NT2/D1 (cell line): Measurements from ENCODE around the gene FARS2.

Experiments used
- DNase-seq: peaks from one replicate; pipeline ENCODE4 v3.0.0-alpha.2; 2011; ENCODE audit warnings: low read depth, low spot score
- H3K27me3 ChIP-seq: 2 replicates; pipeline ENCODE4 v1.6.0; 2011; ENCODE audit warnings: mild to moderate bottlenecking; ENCODE audit not compliant: insufficient read length, insufficient read depth
- H3K36me3 ChIP-seq: 2 replicates; pipeline ENCODE4 v1.6.1; 2011; ENCODE audit warnings: mild to moderate bottlenecking, low read length, mixed read lengths; ENCODE audit not compliant: insufficient read depth, insufficient read length
- H3K4me1 ChIP-seq: 2 replicates; pipeline ENCODE4 v1.5.1; 2011; ENCODE audit not compliant: insufficient read depth, insufficient read length
- H3K4me3 ChIP-seq: 2 replicates; pipeline ENCODE4 v1.5.1; 2011; ENCODE audit warnings: low read depth; ENCODE audit not compliant: insufficient read length
- H3K9ac ChIP-seq: 2 replicates; pipeline ENCODE4 v1.6.0; 2011; ENCODE audit warnings: low read depth; ENCODE audit not compliant: insufficient read length
- H3K9me3 ChIP-seq: 2 replicates; pipeline ENCODE4 v1.5.1; 2011; ENCODE audit warnings: mild to moderate bottlenecking, low read length; ENCODE audit not compliant: insufficient read depth
- SUZ12 ChIP-seq: IDR thresholded peaks from 2 replicates; pipeline ENCODE4 v1.6.1; 2011; ENCODE audit not compliant: insufficient read length, insufficient read depth; ENCODE audit errors: extremely low read depth
- YY1 ChIP-seq: IDR thresholded peaks from 2 replicates; pipeline ENCODE4 v1.6.1; 2011; ENCODE audit not compliant: insufficient read length, insufficient read depth
- ZNF274 ChIP-seq: IDR thresholded peaks from 2 replicates; pipeline ENCODE4 v1.6.1; 2011; ENCODE audit warnings: mild to moderate bottlenecking, low read depth, low read length

Gene FARS2

DNA sequence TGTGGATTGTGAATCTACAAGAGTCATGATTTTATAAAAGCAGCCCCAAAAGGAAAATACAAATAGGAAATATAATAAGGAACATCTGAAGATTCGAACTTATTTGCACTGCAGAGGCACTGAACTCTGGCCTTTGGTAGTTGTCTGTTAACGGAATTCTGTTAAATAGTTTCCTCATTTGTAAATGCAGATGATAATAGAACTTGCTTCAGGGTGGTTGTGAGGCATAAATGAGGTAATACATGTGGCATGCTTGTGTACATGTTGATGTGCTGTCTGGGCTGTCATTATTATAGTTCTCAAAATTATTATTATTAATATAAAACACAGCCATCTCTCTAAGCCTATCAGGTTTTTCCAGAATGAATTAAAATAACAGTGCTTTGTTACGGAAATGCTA lies 443.4 kb downstream of the FARS2 start:
- no peak overlapping the region for H3K9ac ChIP-seq
- TF ChIP-seq YY1, result no peak
- no peak for TF ChIP-seq ZNF274
- no peak for TF ChIP-seq SUZ12
- no peaks in the 10 kb centered on the region for H3K27me3 ChIP-seq
- no peak for DNase-seq
- no peaks in the 10 kb centered on the region for H3K36me3 ChIP-seq
- no peaks in the 10 kb centered on the region; the same call in 1 of the 2 replicates for H3K9me3 ChIP-seq
- no peaks in the 10 kb centered on the region for H3K4me1 ChIP-seq
- H3K4me3 ChIP-seq, result no peak overlapping the region

DNA sequence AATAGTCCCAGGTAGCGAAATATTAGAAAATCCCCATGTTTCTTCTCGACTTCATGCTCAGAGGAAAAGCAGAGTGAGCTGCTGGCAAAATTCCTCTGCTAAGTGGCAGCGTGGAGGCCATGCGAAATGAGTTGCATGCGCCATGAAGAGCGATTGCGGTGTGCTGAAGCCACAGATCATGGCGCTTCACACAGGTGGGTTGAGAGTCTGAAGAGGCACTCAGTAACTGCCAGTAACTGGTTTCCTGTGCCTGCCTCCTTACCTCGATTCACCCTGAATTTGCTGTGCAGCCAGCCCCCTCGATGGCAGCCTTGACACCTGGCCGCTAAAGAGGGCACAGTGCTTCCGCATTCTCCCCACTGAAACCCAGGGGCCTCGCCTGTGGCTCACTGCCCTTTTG lies 443.9 kb downstream of the FARS2 start:
- H3K9me3 ChIP-seq, result no peaks in the 10 kb centered on the region; the same call in 1 of the 2 replicates
- H3K4me1 ChIP-seq, result no peaks in the 10 kb centered on the region
- H3K4me3 ChIP-seq, result no peak overlapping the region
- DNase-seq, result no peak
- no peaks in the 10 kb centered on the region for H3K36me3 ChIP-seq
- TF ChIP-seq SUZ12, result no peak
- no peak for TF ChIP-seq YY1
- no peak for TF ChIP-seq ZNF274
- H3K27me3 ChIP-seq, result no peaks in the 10 kb centered on the region
- no peak overlapping the region for H3K9ac ChIP-seq

DNA sequence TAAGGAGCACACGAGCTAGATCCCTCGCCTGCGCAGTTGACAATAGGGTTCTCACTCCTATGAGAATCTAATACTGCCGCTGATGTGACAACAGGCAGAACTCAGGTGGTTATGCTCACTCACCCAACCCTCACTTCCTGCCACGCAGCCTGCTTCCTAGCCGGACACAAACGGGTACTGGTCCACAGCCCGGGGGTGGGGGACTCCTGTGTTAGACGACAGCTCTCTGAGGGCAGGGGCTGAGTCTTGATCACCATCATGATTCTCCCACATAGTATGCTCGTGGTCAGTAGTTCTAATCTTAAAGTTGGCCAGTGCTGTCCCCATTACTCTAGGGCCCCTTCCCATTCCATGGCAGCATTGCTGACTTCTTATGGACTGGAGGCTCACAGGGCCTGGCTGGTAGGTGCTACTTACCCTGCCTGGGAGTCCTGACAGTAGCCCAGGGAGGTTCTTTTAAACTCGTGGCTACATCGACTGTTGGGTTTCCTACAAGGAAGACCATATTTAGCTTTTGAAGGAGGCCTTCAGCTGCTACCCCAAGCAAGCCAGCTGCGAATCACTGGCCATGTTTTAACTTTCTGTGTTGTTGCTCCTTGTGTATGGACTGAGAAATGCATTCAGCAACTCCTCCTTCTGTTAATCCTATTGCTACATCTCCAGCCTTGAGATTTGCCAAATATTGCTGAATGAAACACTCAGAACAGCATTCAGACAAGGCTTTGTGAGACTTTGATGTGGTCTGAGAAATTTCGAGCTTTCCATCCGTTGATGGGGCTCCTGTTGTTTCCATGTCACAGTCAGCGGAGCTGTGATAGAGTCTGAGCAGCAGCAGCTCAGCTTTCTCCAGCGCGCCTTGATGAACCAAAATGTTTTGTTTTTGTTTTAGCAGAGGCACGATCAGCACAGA lies 445.1 kb downstream of the FARS2 start:
- TF ChIP-seq SUZ12, result no peak
- TF ChIP-seq ZNF274, result no peak
- TF ChIP-seq YY1, result no peak
- H3K9me3 ChIP-seq, result no peaks in the 10 kb centered on the region; the same call in 1 of the 2 replicates
- DNase-seq, result no peak
- H3K4me1 ChIP-seq, result no peaks in the 10 kb centered on the region
- H3K27me3 ChIP-seq, result no peaks in the 10 kb centered on the region
- no peak overlapping the region for H3K9ac ChIP-seq
- H3K4me3 ChIP-seq, result no peak overlapping the region
- no peaks in the 10 kb centered on the region for H3K36me3 ChIP-seq

DNA sequence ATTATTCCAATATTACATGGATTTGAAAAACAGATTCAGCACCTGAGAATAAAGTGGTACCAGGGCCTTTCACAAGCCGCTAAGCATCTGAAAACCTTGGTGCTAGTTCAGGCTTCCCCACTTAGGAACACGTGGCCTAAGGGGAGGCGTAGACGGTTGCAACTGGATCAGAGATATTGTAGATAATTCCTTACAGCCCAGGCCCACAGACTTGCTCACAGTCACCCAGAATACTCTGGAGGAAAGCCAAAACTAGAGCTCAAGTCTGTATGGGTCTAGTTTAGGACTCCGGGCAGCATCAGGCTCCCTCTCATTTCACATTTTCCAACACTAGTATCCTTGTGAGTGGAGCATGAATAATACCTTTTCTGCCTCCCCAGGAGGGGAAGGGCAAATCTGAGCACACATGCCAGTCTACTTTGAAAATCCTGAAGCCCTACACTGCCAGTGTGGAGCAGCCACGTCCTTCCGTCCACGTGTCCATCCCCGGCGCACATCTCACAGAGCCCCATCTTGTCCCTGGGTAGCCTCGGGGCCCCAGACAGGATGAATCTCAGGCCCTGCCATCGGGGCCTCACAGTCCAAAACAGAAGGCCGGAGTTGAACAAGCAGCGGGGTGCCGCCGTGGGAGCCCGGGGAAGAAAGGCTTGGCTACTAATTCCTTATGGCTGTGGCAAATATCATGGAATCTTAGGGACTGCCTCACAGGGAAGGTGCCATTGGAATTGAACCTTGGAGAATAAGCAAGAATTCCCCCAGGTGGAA lies 446.1 kb downstream of the FARS2 start:
- no peak overlapping the region for H3K4me3 ChIP-seq
- H3K9ac ChIP-seq, result no peak overlapping the region
- no peaks in the 10 kb centered on the region for H3K36me3 ChIP-seq
- no peaks in the 10 kb centered on the region; the same call in 1 of the 2 replicates for H3K9me3 ChIP-seq
- no peaks in the 10 kb centered on the region for H3K4me1 ChIP-seq
- TF ChIP-seq ZNF274, result no peak
- H3K27me3 ChIP-seq, result no peaks in the 10 kb centered on the region
- no peak for DNase-seq

DNA sequence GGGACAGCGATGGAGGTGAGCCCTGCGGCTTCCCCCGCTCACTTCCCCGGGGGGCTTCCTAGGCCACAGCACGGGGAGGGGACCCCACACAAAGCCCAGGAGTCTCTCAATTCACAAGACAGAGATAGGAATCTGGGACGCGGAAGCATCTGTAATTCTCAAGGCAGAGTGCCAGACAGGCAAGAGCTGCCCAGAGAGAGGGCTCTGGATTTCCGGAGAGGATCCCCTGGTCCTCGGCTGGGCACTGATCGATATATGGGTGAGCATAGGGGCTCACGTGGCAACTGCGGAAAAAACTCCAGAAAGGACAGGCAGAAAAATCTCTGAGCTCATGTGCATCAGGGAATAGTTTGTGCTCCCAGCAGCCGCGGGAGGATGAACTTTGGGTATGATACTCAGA lies 449.2 kb downstream of the FARS2 start:
- Histone ChIP-seq H3K36me3 (no peaks in the 10 kb centered on the region), H3K4me1 (peaks cover 2% of the 10 kb centered on the region)
- no peak for DNase-seq

DNA sequence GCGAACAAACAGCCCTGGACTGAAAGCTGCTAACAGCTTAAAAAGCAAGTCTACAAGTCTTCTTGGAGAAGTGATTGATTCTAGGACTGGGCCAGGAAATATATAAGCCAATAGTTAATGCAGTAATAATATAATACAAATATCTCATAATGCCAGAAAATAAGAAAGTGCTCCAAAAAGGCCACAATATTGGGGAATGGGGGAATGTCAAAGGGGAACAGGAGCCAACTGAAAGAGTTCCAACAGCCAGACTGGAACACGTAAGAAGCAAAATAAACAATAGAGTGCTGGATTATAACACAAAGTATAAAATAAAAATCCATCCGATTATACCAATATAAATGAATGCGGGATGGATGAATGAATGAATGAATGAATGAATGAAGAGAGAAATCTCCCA lies 449.6 kb downstream of the FARS2 start:
- no peaks in the 10 kb centered on the region for H3K36me3 ChIP-seq
- H3K4me1 ChIP-seq, result peaks cover 2% of the 10 kb centered on the region
- TF ChIP-seq ZNF274 (no peak), YY1 (no peak), SUZ12 (no peak)
- H3K27me3 ChIP-seq, result no peaks in the 10 kb centered on the region
- no peaks in the 10 kb centered on the region; the same call in 1 of the 2 replicates for H3K9me3 ChIP-seq
- H3K9ac ChIP-seq, result no peak overlapping the region
- H3K4me3 ChIP-seq, result no peak overlapping the region
- DNase-seq, result no peak

More for the DNA sequence above, 449.2 kb downstream of the FARS2 start:
- H3K4me3 ChIP-seq, result no peak overlapping the region
- no peak overlapping the region for H3K9ac ChIP-seq
- no peaks in the 10 kb centered on the region; the same call in 1 of the 2 replicates for H3K9me3 ChIP-seq
- TF ChIP-seq ZNF274, result no peak
- no peak for TF ChIP-seq SUZ12
- no peak for TF ChIP-seq YY1
- H3K27me3 ChIP-seq, result no peaks in the 10 kb centered on the region

DNA sequence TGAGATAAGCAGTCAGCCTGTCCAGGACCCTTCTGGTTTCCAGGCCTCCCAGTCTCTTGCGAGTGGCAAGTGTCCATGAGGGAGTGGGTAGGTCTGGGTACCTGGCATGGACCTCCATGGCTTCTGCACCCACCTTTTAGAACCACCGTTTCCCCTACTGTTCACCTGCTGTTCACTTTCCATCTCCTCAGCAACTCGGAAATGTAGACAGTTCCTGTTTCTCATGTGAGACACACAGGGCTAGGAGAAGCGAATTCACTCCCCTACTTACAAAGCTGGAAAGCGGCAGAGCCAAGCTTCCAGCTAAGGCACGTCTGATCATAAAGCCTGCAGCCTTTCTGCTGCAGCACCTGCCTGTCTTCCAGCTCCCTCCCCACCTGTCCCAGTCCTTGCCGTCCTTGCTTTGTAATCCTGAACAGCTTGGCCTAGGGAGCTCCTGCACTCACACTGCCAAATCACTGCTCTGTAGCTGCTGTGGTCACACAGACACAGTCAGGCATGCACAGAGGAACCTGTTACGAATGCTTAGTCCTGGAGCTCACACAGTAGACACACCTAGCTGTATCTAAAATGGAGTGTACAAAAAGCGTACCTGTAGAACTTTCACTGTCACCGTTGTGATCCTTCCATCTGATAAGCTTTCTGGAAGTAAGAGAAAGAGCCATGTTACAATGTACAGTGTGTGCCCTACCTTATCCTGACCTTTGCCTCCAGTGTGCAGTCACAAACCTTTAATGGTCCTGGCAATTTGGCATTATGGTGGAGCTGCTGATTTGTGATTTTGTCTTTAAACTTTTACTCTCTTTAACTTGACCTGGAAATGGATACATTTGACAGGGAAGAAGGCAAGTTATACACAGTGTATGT lies 451.3 kb downstream of the FARS2 start:
- Histone ChIP-seq H3K4me3 (no peak overlapping the region), H3K9ac (no peak overlapping the region), H3K36me3 (no peaks in the 10 kb centered on the region), H3K4me1 (peaks cover 2% of the 10 kb centered on the region), H3K27me3 (no peaks in the 10 kb centered on the region), H3K9me3 (peaks cover 7% of the 10 kb centered on the region; the same call in 1 of the 2 replicates)
- no peak for TF ChIP-seq YY1
- no peak for TF ChIP-seq ZNF274
- no peak for TF ChIP-seq SUZ12
- DNase-seq, result no peak
